ENCODE measurements around the gene SYCP2. TPM values are rescaled to one million over a fixed set of nuclear protein-coding genes. Genes with fewer than 3 reads are reported as not detected.

The SYCP2 gene
- total and polyA plus RNA-seq, 2 donors from 2014 or later, result 2.1 to 3.0 TPM

GRCh38 chr20:59976156-59976782 lies 42.8 kb upstream of the SYCP2 start:
- intact Hi-C loops (cut with DNase I), result no loop called here

GRCh38 chr20:59972037-59972801 lies 38.8 kb upstream of the SYCP2 start:
- no peaks in the 10 kb centered on the region for H3K36me3 ChIP-seq (ENCODE audit: control insufficient read depth in 2 of 3, insufficient read depth in 3 of 3, low read length in 3 of 3)
- H3K9ac ChIP-seq (ENCODE audit: low read length in 3 of 3), result no peak overlapping the region
- H3K4me3 ChIP-seq (ENCODE audit: low read length in 3 of 3), result no peak overlapping the region
- FAIRE-seq, result no peak
- H3K4me1 ChIP-seq (ENCODE audit: control insufficient read depth in 2 of 3, insufficient read depth in 2 of 3, low read depth in 1 of 3, low read length in 3 of 3), result peaks cover 0 to 4% (median 0%) of the 10 kb centered on the region in 3 donors
- no peaks in the 10 kb centered on the region for H3K27me3 ChIP-seq (ENCODE audit: control insufficient read depth, insufficient read depth, low read length)
- TF ChIP-seq CTCF (IDR thresholded peaks at IDR 0.05; ENCODE audit: borderline replicate concordance, extremely low read depth, insufficient read depth), result no peak
- intact Hi-C loops (cut with DNase I), result no loop called here
- no peak overlapping the region for H3K27ac ChIP-seq (ENCODE audit: low read depth in 2 of 2, low read length in 2 of 2)
- H3K9me3 ChIP-seq (ENCODE audit: control insufficient read depth in 2 of 3, insufficient read depth in 1 of 3, low read length in 3 of 3), result no peaks in the 10 kb centered on the region
- DNase-seq, result no peak

More at GRCh38 chr20:59976156-59976782, 42.8 kb upstream of the SYCP2 start:
- FAIRE-seq, result no peak
- H3K27me3 ChIP-seq (ENCODE audit: control insufficient read depth, insufficient read depth, low read length), result no peaks in the 10 kb centered on the region
- no peak overlapping the region for H3K9ac ChIP-seq (ENCODE audit: low read length in 3 of 3)
- no peak for TF ChIP-seq CTCF (IDR thresholded peaks at IDR 0.05; ENCODE audit: borderline replicate concordance, extremely low read depth, insufficient read depth)
- peak in 3 of 5 donors; percentile 31 to 86 (median 85) for DNase-seq
- H3K9me3 ChIP-seq (ENCODE audit: control insufficient read depth in 2 of 3, insufficient read depth in 1 of 3, low read length in 3 of 3), result no peaks in the 10 kb centered on the region
- no peaks in the 10 kb centered on the region for H3K36me3 ChIP-seq (ENCODE audit: control insufficient read depth in 2 of 3, insufficient read depth in 3 of 3, low read length in 3 of 3)
- no peak overlapping the region for H3K27ac ChIP-seq (ENCODE audit: low read depth in 2 of 2, low read length in 2 of 2)
- no peak overlapping the region for H3K4me3 ChIP-seq (ENCODE audit: low read length in 3 of 3)
- peaks cover 0 to 4% (median 0%) of the 10 kb centered on the region in 3 donors for H3K4me1 ChIP-seq (ENCODE audit: control insufficient read depth in 2 of 3, insufficient read depth in 2 of 3, low read depth in 1 of 3, low read length in 3 of 3)

GRCh38 chr20:59971428-59971827 lies 38.0 kb upstream of the SYCP2 start:
- H3K36me3 ChIP-seq (ENCODE audit: control insufficient read depth in 2 of 3, insufficient read depth in 3 of 3, low read length in 3 of 3), result no peaks in the 10 kb centered on the region
- no peaks in the 10 kb centered on the region for H3K27me3 ChIP-seq (ENCODE audit: control insufficient read depth, insufficient read depth, low read length)
- intact Hi-C loops (cut with DNase I), result no loop called here
- DNase-seq (no peak), FAIRE-seq (no peak)
- H3K27ac ChIP-seq (ENCODE audit: low read depth in 2 of 2, low read length in 2 of 2), result no peak overlapping the region
- peaks cover 0 to 4% (median 0%) of the 10 kb centered on the region in 3 donors for H3K4me1 ChIP-seq (ENCODE audit: control insufficient read depth in 2 of 3, insufficient read depth in 2 of 3, low read depth in 1 of 3, low read length in 3 of 3)
- H3K9ac ChIP-seq (ENCODE audit: low read length in 3 of 3), result no peak overlapping the region
- no peak for TF ChIP-seq CTCF (IDR thresholded peaks at IDR 0.05; ENCODE audit: borderline replicate concordance, extremely low read depth, insufficient read depth)
- H3K4me3 ChIP-seq (ENCODE audit: low read length in 3 of 3), result no peak overlapping the region
- no peaks in the 10 kb centered on the region for H3K9me3 ChIP-seq (ENCODE audit: control insufficient read depth in 2 of 3, insufficient read depth in 1 of 3, low read length in 3 of 3)
